Loucy (cell line): ENCODE data around the gene PRPSAP1.
A peak's percentile ranks its signal among the peaks of the same experiment; 100 is the strongest.

ENCODE experiments used
- H2AFZ ChIP-seq: fragments of 200-600 bp; sonication (generic); 2 replicates; pipeline ENCODE4 v1.6.0; 2016; ENCODE audit warnings: antibody characterized with exemption, mild to moderate bottlenecking, low read length, moderate library complexity
- H3F3A ChIP-seq: fragments of 200-600 bp; 2 replicates; pipeline ENCODE4 v1.6.0; 2016; ENCODE audit warnings: antibody characterized with exemption, low read depth, mild to moderate bottlenecking
- H3K27me3 ChIP-seq: fragments of 200-600 bp; sonication (generic); 2 replicates; pipeline ENCODE4 v1.6.1; 2014; ENCODE audit warnings: low read length, mild to moderate bottlenecking; ENCODE audit not compliant: insufficient read depth, poor library complexity, severe bottlenecking
- H3K36me3 ChIP-seq: fragments of 200-600 bp; sonication (generic); 2 replicates; pipeline ENCODE4 v1.6.1; 2016; ENCODE audit warnings: low read length; ENCODE audit not compliant: insufficient read depth
- H3K4me1 ChIP-seq: fragments of 200-600 bp; sonication (generic); 2 replicates; pipeline ENCODE4 v1.5.1; 2014; ENCODE audit warnings: low read length, mild to moderate bottlenecking; ENCODE audit not compliant: insufficient read depth, poor library complexity, severe bottlenecking
- H3K4me2 ChIP-seq: fragments of 200-600 bp; sonication (generic); 2 replicates; pipeline ENCODE4 v1.6.0; 2014; ENCODE audit warnings: antibody characterized with exemption, low read length, low read depth, mild to moderate bottlenecking; ENCODE audit not compliant: poor library complexity, severe bottlenecking
- H3K4me3 ChIP-seq: fragments of 200-600 bp; sonication (generic); 2 replicates; pipeline ENCODE4 v1.5.1; 2014; ENCODE audit warnings: low read length, mild to moderate bottlenecking, mixed read lengths; ENCODE audit not compliant: poor library complexity, severe bottlenecking
- H3K79me2 ChIP-seq: fragments of 200-600 bp; sonication (generic); 2 replicates; pipeline ENCODE4 v1.6.1; 2014; ENCODE audit warnings: low read length; ENCODE audit not compliant: insufficient read depth
- H3K9ac ChIP-seq: fragments of 200-600 bp; sonication (generic); 2 replicates; pipeline ENCODE4 v1.6.0; 2014; ENCODE audit warnings: mild to moderate bottlenecking, low read depth, low read length, moderate library complexity; ENCODE audit not compliant: poor library complexity, severe bottlenecking
- H3K9me2 ChIP-seq: fragments of 200-600 bp; sonication (generic); replicated peaks from 2 replicates; pipeline ENCODE4 v1.6.1; 2016; ENCODE audit warnings: low read depth, low read length, mixed read lengths
- H3K9me3 ChIP-seq: fragments of 200-600 bp; sonication (generic); 2 replicates; pipeline ENCODE4 v1.6.1; 2014; ENCODE audit warnings: mild to moderate bottlenecking, antibody characterized with exemption, low read length, low read depth; ENCODE audit not compliant: insufficient read depth
- H4K20me1 ChIP-seq: fragments of 200-600 bp; sonication (generic); 2 replicates; pipeline ENCODE4 v1.6.0; 2014; ENCODE audit warnings: antibody characterized with exemption, low read length, mild to moderate bottlenecking; ENCODE audit not compliant: insufficient read depth, poor library complexity, severe bottlenecking
- CTCF ChIP-seq: fragments of 200-600 bp; sonication (generic); conservative IDR thresholded peaks from 2 replicates; pipeline ENCODE4 v1.5.1; 2014; ENCODE audit warnings: mild to moderate bottlenecking, antibody characterized with exemption, low read length
- EZH2phosphoT487 ChIP-seq: fragments of 200-600 bp; IDR thresholded peaks from 2 replicates; pipeline ENCODE4 v1.6.1; 2018; ENCODE audit warnings: antibody characterized with exemption, mild to moderate bottlenecking, moderate library complexity, borderline replicate concordance

PRPSAP1 gene

GRCh38 chr17:76383546-76384221 lies 30.0 kb upstream of the PRPSAP1 start:
- no peaks in the 10 kb centered on the region for H3K79me2 ChIP-seq
- H3K4me1 ChIP-seq: peaks cover 18% of the 10 kb centered on the region
- peak overlapping the region; percentile 74 for H3K9ac ChIP-seq
- H3K4me2 ChIP-seq: peak overlapping the region; percentile 88
- no peaks in the 10 kb centered on the region for H3K9me3 ChIP-seq
- peak overlapping the region; percentile 96 for H2AFZ ChIP-seq
- H3K4me3 ChIP-seq: peak overlapping the region; percentile 76
- no peaks in the 10 kb centered on the region for H3K27me3 ChIP-seq
- TF ChIP-seq CTCF (peak; percentile 42), EZH2phosphoT487 (no peak)
- H4K20me1 ChIP-seq: no peaks in the 10 kb centered on the region
- no peaks in the 10 kb centered on the region for H3F3A ChIP-seq
- H3K9me2 ChIP-seq: no peaks in the 10 kb centered on the region
- no peaks in the 10 kb centered on the region for H3K36me3 ChIP-seq

- TF ChIP-seq CTCF: no peak
- no peak for TF ChIP-seq EZH2phosphoT487
- Histone ChIP-seq H4K20me1 (no peaks in the 10 kb centered on the region), H3K9ac (peak overlapping the region; percentile 74), H2AFZ (peak overlapping the region; percentile 96), H3K79me2 (no peaks in the 10 kb centered on the region), H3K9me3 (no peaks in the 10 kb centered on the region), H3F3A (no peaks in the 10 kb centered on the region), H3K27me3 (no peaks in the 10 kb centered on the region), H3K9me2 (no peaks in the 10 kb centered on the region), H3K36me3 (no peaks in the 10 kb centered on the region), H3K4me2 (peak overlapping the region; percentile 88), H3K4me1 (peaks cover 22% of the 10 kb centered on the region), H3K4me3 (peak overlapping the region; percentile 76)
Observed at GRCh38 chr17:76382803-76383545, 29.3 kb upstream of the PRPSAP1 start.

- H3K4me3 ChIP-seq: no peak overlapping the region
- TF ChIP-seq EZH2phosphoT487: no peak
- TF ChIP-seq CTCF: no peak
- no peaks in the 10 kb centered on the region for H4K20me1 ChIP-seq
- no peaks in the 10 kb centered on the region for H3K79me2 ChIP-seq
- H3K4me2 ChIP-seq: peak overlapping the region; percentile 88
- no peaks in the 10 kb centered on the region for H3F3A ChIP-seq
- H3K9ac ChIP-seq: no peak overlapping the region
- H3K4me1 ChIP-seq: peaks cover 22% of the 10 kb centered on the region
- no peaks in the 10 kb centered on the region for H3K27me3 ChIP-seq
- H2AFZ ChIP-seq: no peak overlapping the region
- no peaks in the 10 kb centered on the region for H3K9me3 ChIP-seq
- no peaks in the 10 kb centered on the region for H3K36me3 ChIP-seq
- no peaks in the 10 kb centered on the region for H3K9me2 ChIP-seq
Observed at GRCh38 chr17:76382351-76382802, 28.7 kb upstream of the PRPSAP1 start.
